Measurements from ENCODE around the gene TTLL9. TPM values are rescaled to one million over a fixed set of nuclear protein-coding genes. Genes with fewer than 3 reads are reported as not detected.

TTLL9 gene
- total RNA-seq, 6 experiments from 2014 or later = not detected

- DNase-seq = no peak
- H3K9me3 Mint-ChIP-seq = no peaks in the 10 kb centered on the region
- no peaks in the 10 kb centered on the region for H3K4me1 Mint-ChIP-seq (ENCODE audit: low read depth)
- TF ChIP-seq CTCF (IDR thresholded peaks at IDR 0.05) = no peak
- H3K27me3 Mint-ChIP-seq (ENCODE audit: insufficient read depth) = peaks cover 37% of the 10 kb centered on the region
- H3K4me3 Mint-ChIP-seq = no peak overlapping the region
- H3K36me3 Mint-ChIP-seq (ENCODE audit: low read depth) = no peaks in the 10 kb centered on the region
- H3K27ac Mint-ChIP-seq = no peak overlapping the region
Observed at GRCh38 chr20:31859266-31859997, 11.0 kb upstream of the TTLL9 start.

- no peak for TF ChIP-seq CTCF (IDR thresholded peaks at IDR 0.05)
- H3K27ac Mint-ChIP-seq = no peak overlapping the region
- no peak for DNase-seq
- H3K36me3 Mint-ChIP-seq (ENCODE audit: low read depth) = no peaks in the 10 kb centered on the region
- no peak overlapping the region for H3K4me3 Mint-ChIP-seq
- peaks cover 37% of the 10 kb centered on the region for H3K27me3 Mint-ChIP-seq (ENCODE audit: insufficient read depth)
- no peaks in the 10 kb centered on the region for H3K9me3 Mint-ChIP-seq
- H3K4me1 Mint-ChIP-seq (ENCODE audit: low read depth) = no peaks in the 10 kb centered on the region
Observed at GRCh38 chr20:31859998-31860380, 10.4 kb upstream of the TTLL9 start.

- Mint-ChIP-seq H3K4me3 (no peak overlapping the region), H3K36me3 (ENCODE audit: low read depth) (no peaks in the 10 kb centered on the region), H3K27ac (no peak overlapping the region), H3K27me3 (ENCODE audit: insufficient read depth) (peaks cover 37% of the 10 kb centered on the region), H3K4me1 (ENCODE audit: low read depth) (no peaks in the 10 kb centered on the region), H3K9me3 (no peaks in the 10 kb centered on the region)
- TF ChIP-seq CTCF (IDR thresholded peaks at IDR 0.05) = no peak
- no peak for DNase-seq
Observed at GRCh38 chr20:31860390-31861134, 9.9 kb upstream of the TTLL9 start.

DNA sequence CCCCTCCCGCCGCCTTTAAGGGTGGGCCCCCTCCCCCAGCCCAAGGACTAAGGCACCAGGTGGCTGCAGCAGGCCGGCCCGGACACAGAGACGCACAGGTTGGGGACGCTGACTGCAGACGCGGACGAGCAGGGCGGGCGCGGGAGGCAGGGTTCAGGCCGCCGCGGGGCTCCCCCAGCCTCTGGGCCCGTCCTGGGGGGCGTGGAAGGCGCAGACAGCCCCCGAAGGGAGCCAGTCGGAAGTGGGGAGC is 9.4 kb upstream of the TTLL9 start:
- Mint-ChIP-seq H3K27me3 (ENCODE audit: insufficient read depth) (peaks cover 39% of the 10 kb centered on the region), H3K9me3 (no peaks in the 10 kb centered on the region), H3K4me3 (no peak overlapping the region), H3K4me1 (ENCODE audit: low read depth) (no peaks in the 10 kb centered on the region), H3K27ac (no peak overlapping the region), H3K36me3 (ENCODE audit: low read depth) (no peaks in the 10 kb centered on the region)
- TF ChIP-seq CTCF (IDR thresholded peaks at IDR 0.05) = no peak
- no peak for DNase-seq

GRCh38 chr20:31861385-31862156 is 8.9 kb upstream of the TTLL9 start:
- Mint-ChIP-seq H3K27me3 (ENCODE audit: insufficient read depth) (peaks cover 44% of the 10 kb centered on the region), H3K4me1 (ENCODE audit: low read depth) (no peaks in the 10 kb centered on the region)
- no peak for TF ChIP-seq CTCF (IDR thresholded peaks at IDR 0.05)

More at GRCh38 chr20:31861385-31862156, 8.9 kb upstream of the TTLL9 start:
- H3K4me3 Mint-ChIP-seq = peak overlapping the region; percentile 4; the same call in 1 of the 2 replicates
- H3K36me3 Mint-ChIP-seq (ENCODE audit: low read depth) = no peaks in the 10 kb centered on the region
- no peak overlapping the region for H3K27ac Mint-ChIP-seq
- no peaks in the 10 kb centered on the region for H3K9me3 Mint-ChIP-seq
- no peak for DNase-seq
